ENCODE measurements around the gene RASGRP1.

Gene RASGRP1

DNA sequence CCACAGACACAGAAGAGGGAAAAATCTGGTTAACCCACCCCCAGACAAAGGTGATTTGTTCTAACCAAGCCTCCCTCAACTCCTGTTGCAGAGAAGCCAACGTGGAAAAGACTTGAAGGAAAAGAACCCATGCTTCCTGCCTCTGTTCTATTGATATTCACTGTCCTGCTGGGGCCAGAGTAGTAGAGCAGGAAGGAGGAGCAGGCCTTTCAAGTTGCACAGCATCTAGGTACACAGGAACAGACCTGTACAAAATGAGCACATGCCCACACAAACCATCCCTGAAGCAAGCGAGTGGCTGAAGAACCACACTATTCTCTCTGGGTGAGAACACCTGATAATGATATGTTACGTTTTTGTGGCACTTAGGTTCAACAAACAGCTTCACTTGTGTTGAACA, 29.9 kb downstream of the RASGRP1 start:
- DNase-seq: no peak

DNA sequence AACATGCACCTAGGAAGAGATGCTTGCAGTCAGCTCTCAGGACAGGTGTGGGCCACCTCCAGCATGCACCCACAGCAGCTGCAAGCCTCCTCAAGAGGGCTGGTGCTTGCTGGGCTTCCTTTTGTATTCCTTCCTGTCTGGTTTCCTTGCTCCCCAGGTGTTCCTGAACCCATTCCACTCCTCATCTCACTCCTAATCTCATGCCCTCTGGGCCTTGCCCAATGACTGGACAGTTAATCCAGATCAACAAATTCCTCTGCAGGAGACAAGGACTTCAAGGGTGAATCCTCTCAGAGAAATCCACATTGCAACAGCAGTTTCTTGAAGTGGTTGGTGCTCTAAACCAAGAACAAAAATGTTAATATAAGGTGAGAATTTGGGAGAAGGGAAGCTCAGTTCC, 30.7 kb downstream of the RASGRP1 start:
- no peak for DNase-seq

DNA sequence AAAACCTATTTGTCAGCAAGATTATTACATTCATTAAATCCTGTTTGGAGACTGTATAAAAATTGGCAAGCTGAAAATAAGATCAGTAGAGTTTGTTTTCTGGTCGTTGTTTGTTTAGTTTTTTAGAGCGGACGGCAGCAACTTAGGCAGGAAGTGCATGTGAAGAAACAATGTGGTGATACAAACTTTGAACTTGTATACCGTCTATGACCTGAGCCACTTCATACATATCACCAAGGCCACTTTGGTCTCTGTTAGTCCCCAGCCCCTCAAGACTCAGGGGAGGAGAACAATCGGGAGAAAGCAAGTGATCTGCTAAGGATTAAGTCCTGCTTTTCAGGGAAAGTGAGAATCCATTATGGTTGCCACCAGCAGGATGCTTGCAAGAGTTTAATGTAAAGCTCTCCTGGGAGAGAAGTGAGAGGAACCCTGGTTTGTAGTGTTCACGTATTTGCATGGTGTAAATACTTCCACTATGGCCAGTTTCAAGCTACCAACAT, 31.1 kb downstream of the RASGRP1 start:
- no peak for DNase-seq

DNA sequence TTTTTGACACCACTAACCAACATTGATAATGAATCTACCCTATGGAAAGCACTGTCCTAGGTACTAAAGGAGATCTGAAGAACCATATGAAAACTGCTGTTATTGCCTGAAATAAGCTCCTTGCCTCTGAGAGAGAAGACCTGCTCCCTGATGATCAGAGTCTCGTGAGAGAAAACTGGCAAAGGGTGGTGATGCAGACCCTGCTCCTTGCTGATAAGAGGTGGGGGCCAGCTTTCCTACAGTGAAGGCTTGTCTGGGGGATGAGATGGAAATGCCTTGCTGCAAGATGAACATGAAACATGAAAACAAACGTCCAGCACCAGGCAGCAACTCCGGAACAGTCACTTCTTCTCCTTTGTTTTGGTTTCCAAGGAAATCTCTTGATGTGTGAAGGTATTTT, 31.9 kb downstream of the RASGRP1 start:
- DNase-seq: no peak

DNA sequence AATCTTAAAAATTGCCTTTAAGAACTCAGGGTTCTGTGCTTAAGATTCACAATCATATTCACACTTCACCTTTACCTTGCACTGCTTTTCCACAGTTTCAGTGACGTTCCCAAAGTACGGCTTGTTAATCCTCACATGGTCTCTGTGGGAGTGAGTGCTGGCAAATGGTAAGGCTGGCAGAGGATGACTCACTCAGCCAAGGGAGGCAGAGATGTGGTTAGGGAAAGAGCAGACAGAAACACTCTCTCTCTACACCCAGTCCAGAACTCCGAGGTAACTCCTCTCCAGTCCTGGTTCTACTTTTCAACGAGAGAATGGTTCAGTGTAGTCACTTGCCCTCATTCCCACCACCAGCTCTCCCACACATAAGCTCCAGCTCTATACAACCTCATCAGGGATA, 33.1 kb downstream of the RASGRP1 start:
- no peak for DNase-seq

DNA sequence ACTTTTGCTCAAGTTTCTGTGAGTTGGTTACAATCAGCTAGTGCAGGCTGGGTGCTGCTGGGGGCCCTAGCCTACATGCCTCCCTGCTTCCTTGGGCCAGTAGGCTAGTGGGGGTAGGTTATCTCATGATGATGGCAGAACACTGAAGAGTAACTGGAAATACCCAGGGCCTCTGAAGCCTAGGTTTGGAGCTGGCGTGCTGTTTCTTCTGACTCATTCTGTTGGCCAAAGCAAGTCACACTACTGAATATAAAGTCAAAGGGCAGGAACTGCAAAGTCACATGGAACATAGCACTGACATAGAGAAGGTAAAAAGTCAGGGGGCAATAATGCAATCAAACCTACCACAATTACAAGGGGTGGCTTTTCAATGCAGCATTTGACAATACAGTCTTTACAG, 34.5 kb downstream of the RASGRP1 start:
- no peak for DNase-seq

DNA sequence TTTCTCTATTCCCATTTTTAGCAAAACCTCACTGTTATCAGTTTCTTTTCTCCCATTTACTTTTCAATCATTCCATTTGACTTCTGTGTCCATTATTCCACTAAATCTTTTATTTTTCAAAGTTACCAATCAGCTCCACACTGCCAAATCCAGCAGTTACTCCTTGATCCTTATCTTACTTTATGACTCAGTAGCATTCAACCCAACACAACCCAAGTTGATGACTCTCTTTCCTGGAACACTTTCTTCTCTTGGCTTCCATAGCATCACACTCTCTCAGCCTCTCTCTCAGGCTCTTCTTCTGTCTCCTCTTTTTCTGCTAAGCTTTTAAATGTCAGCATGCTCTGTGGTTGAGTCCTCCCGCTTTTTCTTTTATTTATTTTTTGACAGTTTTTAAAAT, 36.3 kb downstream of the RASGRP1 start:
- DNase-seq: no peak

DNA sequence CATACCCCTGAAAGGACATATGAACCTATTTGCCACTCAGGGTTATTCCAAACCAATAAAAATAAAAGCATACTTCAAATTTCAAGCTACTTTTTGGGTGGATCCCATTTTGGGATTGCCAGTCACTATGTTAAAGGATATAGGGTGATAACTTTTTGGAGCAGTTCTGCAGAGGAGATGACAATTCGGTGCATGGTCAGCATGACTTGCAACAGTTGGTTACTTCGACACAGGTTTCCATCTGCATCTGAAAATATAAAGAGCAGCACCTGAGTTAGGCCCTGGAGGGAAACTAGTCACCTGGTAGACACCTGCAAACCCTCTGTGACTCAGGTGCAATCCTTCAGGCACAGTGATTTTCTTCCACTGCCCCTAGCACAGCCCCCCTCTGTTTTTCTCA, 38.5 kb downstream of the RASGRP1 start:
- DNase-seq: no peak

DNA sequence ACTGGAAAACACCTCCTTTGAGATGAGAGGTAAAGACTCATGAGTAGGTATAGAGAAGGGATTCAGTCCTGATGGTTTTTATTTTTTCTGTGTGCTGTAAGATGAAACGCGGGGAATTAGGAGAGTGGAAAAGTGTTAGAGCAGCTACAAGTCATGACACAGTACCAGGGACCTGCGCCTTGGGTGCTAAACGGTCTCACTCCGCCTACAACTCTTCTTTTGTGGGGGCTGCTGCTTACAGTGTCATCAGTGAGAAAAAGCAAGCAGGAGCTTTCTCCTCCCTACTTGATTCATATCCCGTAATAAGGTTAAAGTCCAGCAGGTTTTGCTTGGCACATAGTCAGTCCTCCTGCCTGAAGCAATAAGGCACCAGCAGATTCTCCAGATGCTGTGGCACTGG, 39.1 kb downstream of the RASGRP1 start:
- DNase-seq: no peak

DNA sequence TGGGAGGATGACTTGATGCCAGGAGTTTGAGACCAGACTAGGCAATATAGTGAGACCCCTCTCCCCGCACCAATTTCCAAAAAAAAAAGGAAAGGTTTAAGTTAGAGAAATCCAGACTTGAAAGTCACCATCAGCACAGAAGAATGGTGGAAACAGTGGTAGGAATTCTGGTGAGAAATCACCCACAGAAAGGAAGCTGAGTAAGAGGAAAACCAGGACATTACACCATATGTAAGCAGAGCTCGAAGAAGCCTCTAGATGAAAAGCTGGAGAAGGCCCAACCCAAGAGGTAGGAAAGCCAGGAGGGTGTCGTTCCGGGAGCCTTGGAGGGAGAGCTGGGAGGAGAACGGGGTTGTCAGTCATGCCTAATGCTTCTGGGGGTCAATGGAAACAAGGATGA, 40.5 kb downstream of the RASGRP1 start:
- DNase-seq: no peak

DNA sequence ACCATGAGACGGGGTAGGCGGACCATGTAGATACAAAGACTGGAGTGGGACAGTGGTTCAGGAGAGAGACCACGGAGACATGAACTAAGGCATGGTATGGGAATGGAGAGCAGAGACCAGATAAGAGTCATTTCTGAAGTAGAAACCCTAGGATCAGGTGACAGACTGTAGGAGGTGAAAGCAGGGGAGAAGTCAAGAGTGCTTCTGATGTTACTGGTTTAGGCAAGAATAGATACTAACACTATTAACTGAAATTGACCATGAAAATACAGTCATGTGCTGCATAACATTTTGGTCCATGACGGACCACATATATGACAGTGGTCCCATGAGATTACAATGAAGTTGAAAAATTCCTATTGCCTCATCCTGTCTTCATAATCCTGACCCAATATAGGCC, 41.7 kb downstream of the RASGRP1 start:
- no peak for DNase-seq

DNA sequence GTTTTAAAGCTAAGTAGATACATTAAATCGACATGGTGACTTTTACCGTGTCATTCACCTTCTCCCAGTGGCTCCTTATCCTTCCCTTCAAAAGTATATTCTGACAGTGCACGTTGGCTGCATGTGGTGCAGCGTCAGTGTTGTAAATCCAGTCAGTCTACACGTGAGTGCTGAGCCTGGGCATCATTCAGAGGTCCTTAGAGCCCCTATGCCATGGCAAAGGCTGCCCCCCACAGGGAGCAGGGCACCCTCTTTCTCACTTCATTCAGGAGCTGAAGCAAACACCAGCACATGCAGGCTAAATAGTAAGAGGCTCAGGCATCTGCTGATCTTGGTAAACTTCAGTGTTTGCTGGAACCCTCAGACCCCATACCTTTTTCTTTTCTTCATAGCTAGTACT, 43.3 kb downstream of the RASGRP1 start:
- no peak for DNase-seq

DNA sequence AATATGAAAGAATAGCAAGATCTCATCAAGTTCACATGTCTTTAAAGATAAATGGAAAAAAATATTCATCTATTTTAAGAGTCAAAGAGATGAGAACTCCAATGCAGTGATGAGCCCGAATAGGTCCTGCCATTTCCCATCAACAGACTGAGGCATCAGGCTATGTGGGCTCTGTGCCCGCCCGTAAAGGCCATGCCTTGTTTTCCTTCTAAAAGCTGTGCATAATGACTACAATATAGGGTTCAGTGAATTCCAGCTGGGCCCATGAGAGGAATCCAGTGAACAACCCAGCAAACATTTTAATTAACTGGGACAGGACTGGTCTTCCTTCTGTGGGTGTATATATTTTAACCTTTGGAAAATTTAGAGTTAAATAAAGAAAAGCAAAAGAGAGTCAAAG, 44.6 kb downstream of the RASGRP1 start:
- DNase-seq: no peak

DNA sequence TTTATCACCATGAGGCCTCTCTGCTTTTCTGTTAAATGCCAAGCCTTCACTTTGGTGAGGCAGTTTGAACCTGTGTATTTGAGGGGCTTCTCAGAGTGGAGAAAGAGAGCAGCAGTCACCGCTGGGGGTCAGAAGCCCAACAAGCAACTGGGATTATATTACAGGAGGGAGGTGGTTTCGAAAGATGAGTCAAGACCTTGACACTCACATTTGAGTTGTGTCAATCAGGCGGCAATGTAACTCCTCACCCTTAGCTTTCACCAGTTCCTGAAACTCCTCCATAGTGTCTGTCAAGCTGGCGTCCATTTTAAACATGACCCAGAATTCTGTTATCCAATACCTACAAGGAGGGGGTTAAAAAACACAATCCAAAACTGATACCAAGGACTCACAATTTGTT, 46.5 kb downstream of the RASGRP1 start:
- DNase-seq: no peak

DNA sequence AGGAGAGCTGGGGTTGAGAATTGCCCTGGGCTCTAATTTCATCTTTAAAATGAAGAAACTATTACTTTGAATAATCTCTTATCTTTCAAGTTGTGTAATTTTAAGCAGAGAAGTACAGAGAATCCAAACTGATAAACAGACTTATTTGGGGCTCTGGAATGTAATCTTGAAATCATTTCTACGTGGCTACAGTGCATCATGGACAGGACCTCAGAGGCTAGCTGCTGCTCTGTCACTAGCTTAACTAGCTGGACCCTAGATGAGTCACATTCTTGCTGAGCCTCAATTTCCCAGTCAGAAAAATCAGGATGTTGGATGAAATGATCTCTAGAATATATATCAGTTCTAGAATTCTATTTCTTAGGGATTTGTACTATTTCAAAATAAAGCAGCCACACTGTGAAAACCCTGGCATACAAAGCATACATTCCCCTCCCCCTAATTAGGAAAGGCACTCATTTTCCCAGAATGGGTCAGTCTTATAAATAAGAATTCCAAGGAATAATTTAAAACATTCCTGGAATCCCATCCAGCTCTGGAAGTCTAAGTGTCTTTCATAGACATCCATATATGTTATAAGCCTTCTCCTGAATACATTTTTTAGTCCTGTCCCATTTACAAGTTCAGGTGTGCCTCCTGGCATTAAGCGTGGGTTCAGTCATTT, 47.2 kb downstream of the RASGRP1 start:
- DNase-seq: no peak

DNA sequence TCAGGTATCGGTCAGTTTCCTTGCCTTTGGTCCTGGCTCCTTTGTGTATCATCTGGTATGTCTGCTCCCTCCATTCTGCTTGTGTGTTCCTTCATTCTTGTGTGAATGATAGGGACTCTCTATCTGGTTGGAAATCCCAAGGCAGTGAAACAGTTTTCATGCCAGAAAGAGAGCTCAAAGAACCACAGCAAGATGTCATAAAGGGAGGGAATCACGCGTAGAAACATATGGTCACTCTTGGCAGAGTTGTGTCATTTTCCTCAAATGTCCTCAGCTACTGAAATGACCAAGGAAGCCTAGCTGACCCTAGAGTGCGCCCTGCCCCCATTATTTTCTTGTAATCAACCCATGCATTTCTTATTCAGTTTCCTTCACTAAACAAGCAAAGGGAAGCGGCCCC, 48.0 kb downstream of the RASGRP1 start:
- DNase-seq: no peak

DNA sequence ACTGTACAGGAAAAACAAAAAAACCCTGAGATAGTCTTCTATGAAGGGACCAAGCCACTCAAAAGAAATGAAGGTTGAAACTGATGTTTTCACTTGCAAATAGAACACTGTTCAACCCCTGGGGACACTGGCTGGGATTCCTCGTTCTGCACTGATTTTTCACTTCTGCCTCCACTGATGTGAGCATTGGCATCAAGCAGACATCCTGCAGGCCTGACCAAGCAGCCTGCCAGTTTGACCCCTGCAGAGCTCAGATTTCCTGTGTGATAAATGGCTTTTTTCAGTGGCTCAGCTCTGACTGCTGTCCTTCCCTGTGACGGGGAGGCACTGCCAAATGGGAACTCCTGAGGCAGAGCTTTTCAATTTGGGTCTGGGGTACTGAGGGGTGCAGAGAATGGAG, 50.0 kb downstream of the RASGRP1 start:
- no peak for DNase-seq

DNA sequence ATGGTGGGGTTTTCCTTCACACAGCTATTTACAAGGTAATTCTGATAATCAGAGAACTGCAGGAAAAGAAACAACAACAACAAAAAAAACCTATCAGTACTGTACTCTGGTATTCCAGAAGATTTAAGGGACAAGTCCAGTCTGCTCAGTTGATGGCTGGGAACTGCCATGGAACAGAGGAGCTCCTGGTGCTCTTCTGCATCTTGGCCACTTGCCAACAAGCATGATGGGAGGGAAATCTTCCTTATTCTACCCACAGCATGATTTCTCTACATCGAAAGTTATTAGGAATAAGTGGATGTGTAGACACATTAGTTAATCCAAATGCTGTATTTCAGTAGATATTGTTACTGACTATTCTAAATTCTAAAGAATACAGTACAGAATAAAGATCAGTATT, 51.7 kb downstream of the RASGRP1 start:
- no peak for DNase-seq

DNA sequence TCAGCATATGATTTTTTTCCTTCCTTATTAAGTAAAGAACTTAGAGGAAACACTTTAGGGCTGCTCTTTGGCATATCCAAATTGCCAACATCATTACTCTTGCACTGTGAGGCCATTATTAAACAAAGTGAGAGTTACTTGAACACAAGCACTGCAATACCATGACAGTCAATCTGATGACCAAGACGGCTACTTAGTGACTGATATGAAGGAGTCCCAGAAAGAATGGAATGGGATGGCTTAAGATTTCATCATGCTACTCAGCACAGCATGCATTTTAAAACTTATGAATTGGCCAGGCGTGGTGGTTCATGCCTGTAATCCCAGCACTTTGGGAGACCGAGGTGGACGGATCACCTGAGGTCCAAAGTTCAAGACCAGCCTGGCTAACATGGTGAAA, 55.5 kb downstream of the RASGRP1 start:
- DNase-seq: no peak

DNA sequence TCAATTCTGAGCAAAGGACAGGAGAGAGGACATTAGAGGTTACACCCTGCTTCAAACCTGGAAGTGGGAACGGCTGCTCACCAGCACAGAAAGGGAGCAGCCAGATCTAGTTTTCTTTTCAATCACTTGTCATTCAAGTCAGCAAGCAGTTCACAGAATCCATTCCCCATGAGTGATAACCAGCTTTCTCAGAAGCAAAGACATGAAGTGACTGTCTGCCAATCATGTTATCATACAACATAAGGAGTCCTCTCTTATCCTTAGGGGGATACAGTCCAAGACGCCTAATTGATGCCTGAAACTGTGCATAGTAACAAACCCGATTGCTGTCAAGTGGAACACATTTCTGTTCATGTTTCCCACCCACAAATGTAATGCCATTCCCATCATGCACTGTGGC, 56.0 kb downstream of the RASGRP1 start:
- no peak for DNase-seq

DNA sequence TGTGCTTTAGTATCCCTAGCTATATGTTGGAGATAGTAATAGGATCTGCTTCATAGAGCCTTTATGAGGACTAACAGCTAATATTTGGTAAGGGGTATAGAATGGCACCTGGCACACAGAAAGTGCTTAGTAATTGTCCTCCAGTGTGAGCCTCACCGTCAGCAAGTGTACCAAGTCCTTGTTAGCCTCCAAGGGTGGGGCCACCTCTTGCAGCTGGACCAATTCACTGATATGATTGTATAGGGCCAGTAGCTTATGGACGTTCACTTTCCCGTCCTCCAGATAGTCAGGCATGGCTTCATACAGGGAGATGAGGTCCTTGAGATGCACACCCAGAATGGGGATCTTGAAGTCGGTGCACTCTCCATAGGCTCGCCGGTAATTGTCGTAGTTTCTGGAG, 57.0 kb downstream of the RASGRP1 start:
- no peak for DNase-seq

DNA sequence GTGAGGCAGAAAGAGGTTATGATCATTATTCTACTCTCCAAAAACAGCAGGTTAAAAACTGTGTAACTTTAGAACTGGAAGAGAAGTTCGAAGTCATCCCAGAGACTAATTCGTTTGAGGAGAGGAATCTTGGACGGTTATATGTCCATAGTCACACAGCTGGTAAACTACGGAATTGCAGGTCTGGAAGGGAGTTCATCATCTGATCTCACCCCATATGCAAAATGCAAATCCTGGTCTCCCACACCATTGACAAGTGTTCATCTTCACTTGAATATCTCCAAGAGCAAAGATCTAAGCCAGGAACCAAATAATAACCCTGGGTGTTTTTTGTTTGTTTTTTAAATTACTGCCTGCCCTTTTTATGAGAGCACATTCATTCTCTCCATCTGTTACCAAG, 57.6 kb downstream of the RASGRP1 start:
- no peak for DNase-seq

DNA sequence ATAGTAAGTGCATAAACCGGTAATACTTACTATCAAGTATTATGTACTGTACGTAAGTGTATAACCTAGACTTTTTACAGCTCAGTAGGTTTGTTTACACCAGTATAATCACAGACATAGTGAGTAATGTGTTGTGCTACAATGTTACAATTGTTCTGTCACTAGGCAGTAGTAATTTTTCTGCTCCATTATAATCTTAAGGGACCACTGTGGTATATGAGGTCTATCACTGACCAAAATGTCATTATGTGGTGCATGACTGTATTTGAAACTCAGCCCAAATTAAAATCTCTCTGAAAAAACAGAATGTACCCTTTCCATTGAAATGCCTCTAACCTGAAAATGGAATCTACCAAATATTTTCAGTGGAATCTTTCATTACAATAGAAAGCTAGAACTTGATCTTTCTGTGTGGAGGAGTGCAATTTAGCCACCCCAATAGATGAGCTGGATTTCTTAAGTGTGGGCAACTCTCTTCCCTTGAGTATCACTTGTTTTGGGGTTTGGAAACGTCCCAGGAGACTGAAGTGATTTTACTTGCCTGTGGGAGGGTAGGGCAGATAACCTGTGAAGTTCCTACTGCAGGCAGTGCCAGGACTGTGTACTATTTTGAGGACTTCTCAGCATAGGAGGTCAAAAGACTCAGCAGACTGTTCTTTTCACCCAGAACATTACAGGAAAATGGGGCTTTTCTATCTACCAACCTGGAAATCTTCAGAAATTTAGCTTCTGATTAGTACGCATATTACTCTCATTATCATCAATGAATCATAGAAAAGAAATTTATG, 59.7 kb downstream of the RASGRP1 start:
- no peak for DNase-seq

DNA sequence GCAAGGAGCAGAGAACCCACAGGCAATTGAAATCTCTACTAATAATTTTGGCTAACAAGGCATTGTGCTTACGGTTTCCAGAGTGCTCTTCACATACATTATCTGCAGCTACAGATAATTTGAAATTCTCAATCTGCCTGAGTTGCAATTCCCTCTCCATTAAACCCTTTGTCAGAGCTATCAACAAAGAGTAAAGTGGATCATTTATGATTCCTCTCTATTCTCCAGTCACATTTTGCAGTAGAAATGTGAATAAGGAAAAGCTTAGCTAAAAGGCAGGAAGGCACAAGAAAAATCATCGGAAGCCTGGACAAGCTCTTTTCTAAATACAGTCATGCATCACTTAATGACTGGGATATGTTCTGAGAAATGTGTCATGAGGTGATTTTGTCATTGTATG, 61.1 kb downstream of the RASGRP1 start:
- DNase-seq: peak; percentile 3

DNA sequence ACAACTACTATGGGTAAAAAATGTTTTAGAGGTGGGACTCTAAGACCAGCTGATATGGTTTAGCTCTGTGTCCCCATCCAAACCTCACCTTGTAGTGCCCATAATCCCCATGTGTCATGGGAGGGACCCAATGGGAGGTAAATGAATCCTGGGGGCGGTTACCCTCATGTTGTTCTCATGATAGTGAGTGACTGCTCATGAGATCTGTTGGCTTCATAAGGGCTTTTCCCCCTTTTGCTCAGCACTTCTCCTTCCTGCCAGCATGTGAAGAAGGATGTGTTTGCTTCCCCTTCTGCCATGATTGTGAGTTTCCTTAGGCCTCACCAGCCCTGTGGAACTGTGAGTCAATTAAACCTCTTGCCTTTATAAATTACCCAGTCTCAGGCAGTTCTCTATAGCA, 65.0 kb downstream of the RASGRP1 start:
- no peak for DNase-seq

Data from NCI-H1092 treated with DMSO at 0.1 percent for 48 hours (cell line).